Panc1 (cell line): Measurements from ENCODE around the gene SPRTN. TPM values are rescaled to one million over a fixed set of nuclear protein-coding genes. Genes with fewer than 3 reads are reported as not detected.
A peak's percentile ranks its signal among the peaks of the same experiment; 100 is the strongest.

Experiments
- ATAC-seq: fragments of 200-7000 bp; cut with Tn5 transposase; 2 replicates; pipeline ENCODE4 v1.9.1; 2020; ENCODE audit warnings: mild to moderate bottlenecking, moderate library complexity
- Bru-seq: library from RNA; stranded (reverse); fragments of 400-500 nt; gene quantifications from one replicate; lab custom pipeline; 2021; lab: Mats Ljungman, UMichigan
- BruChase-seq, 2 experiments: library from RNA; stranded (reverse); fragments of 400-500 nt; gene quantifications; one replicate each; lab custom pipeline; 2021; lab: Mats Ljungman, UMichigan
- BruUV-seq: library from RNA; stranded (reverse); fragments of 400-500 nt; replicated peaks from 2 replicates; lab custom pipeline; 2021; lab: Mats Ljungman, UMichigan
- CTCF ChIA-PET: fragments of 300-600 bp; sonication (Branson Sonifier 250); formaldehyde crosslinking; loops from one replicate; lab custom pipeline; 2022; ENCODE audit warnings: antibody characterized with exemption; lab: Charles Lee
- POLR2A ChIA-PET: fragments of 300-600 bp; sonication (Branson Sonifier 250); formaldehyde crosslinking; loops from one replicate; lab custom pipeline; 2022; ENCODE audit warnings: antibody characterized with exemption; lab: Charles Lee
- DNase-seq: peaks from one replicate; pipeline ENCODE4 v3.0.0-alpha.2; 2010; ENCODE audit warnings: low read depth, low spot score
- H3K27ac ChIP-seq: 2 replicates; pipeline ENCODE4 v1.5.1; 2011; ENCODE audit warnings: mild to moderate bottlenecking, low read length, inconsistent platforms
- H3K27me3 ChIP-seq: fragments of 200-500 bp; sonication (Bioruptor generic); 2 replicates; pipeline ENCODE4 v1.6.0; 2014; ENCODE audit warnings: low read length, inconsistent platforms; ENCODE audit not compliant: control insufficient read depth, insufficient read depth
- H3K36me3 ChIP-seq: fragments of 200-500 bp; sonication (Bioruptor generic); 2 replicates; pipeline ENCODE4 v1.5.1; 2014; ENCODE audit warnings: inconsistent platforms, mild to moderate bottlenecking, low read length, moderate library complexity; ENCODE audit not compliant: control insufficient read depth, insufficient read depth
- H3K4me1 ChIP-seq: 2 replicates; pipeline ENCODE4 v1.5.1; 2011; ENCODE audit warnings: inconsistent platforms, mild to moderate bottlenecking, low read length, moderate library complexity; ENCODE audit not compliant: control insufficient read depth, insufficient read depth
- H3K4me3 ChIP-seq, 2 experiments: 2 replicates each; pipeline ENCODE4 v1.5.1; 2011 to 2012; ENCODE audit warnings: low read depth in 2 of 2, low read length in 2 of 2, mild to moderate bottlenecking in 2 of 2, inconsistent platforms in 1 of 2, moderate library complexity in 1 of 2
- H3K9me3 ChIP-seq: fragments of 200-500 bp; sonication (Bioruptor generic); 2 replicates; pipeline ENCODE4 v1.5.1; 2014; ENCODE audit warnings: low read depth, mild to moderate bottlenecking, inconsistent platforms, low read length, moderate library complexity; ENCODE audit not compliant: control insufficient read depth, insufficient read depth
- POLR2AphosphoS5 ChIP-seq: IDR thresholded peaks from 2 replicates; pipeline ENCODE4 v1.6.1; 2012; ENCODE audit warnings: mild to moderate bottlenecking, low read depth, low read length, moderate library complexity
- SIN3A ChIP-seq: IDR thresholded peaks from 2 replicates; pipeline ENCODE4 v1.6.1; 2012; ENCODE audit warnings: low read depth, mild to moderate bottlenecking, low read length, moderate library complexity, borderline replicate concordance; ENCODE audit not compliant: insufficient read depth
- TCF7L2 ChIP-seq: IDR thresholded peaks from 2 replicates; pipeline ENCODE4 v1.6.1; 2011; ENCODE audit warnings: mild to moderate bottlenecking, low read depth, low read length, inconsistent platforms
- in situ Hi-C: cut with HindIII; loops from 2 replicates; pipeline ENCODE4 v1.10.0; 2016; ENCODE audit warnings: low sequenced_read_pairs, low pct_unique_long_range_greater_than_20kb
- intact Hi-C: fragments of 100-400 bp; cut with micrococcal nuclease; formaldehyde crosslinking; loops from one replicate; pipeline ENCODE4 v1.10.0; 2022; ENCODE audit not compliant: unreplicated experiment
- long read RNA-seq: library from polyadenylated mRNA; unstranded; transcript quantifications from one replicate; pipeline ENCODE4 v2.0.0, GENCODE V29; 2021; ENCODE audit not compliant: unreplicated experiment
- polyA plus RNA-seq: library from polyadenylated mRNA; unstranded; fragments of >200 nt; gene quantifications from one replicate; pipeline ENCODE4 v1.2.1, GENCODE V29; 2012; ENCODE audit warnings: missing spikeins; ENCODE audit not compliant: insufficient read length
- total RNA-seq: library from RNA; stranded (reverse); gene quantifications from one replicate; pipeline ENCODE4 v1.2.1, GENCODE V29; 2021; ENCODE audit not compliant: unreplicated experiment
- TF ChIP-seq, protein P1 (sequence below): fragments of 450-650 bp; IDR thresholded peaks from 2 replicates; pipeline ENCODE4 v1.5.1; 2017; ENCODE audit warnings: mild to moderate bottlenecking
- TF ChIP-seq, protein P2 (sequence below), 2 experiments: IDR thresholded peaks; 2 replicates each; pipeline ENCODE4 v1.6.1; 2011 to 2012; ENCODE audit warnings: low read depth in 2 of 2, control low read depth in 1 of 2, low read length in 1 of 2, mild to moderate bottlenecking in 1 of 2, moderate library complexity in 1 of 2; ENCODE audit not compliant: insufficient read depth in 1 of 2

Gene SPRTN, protein sequence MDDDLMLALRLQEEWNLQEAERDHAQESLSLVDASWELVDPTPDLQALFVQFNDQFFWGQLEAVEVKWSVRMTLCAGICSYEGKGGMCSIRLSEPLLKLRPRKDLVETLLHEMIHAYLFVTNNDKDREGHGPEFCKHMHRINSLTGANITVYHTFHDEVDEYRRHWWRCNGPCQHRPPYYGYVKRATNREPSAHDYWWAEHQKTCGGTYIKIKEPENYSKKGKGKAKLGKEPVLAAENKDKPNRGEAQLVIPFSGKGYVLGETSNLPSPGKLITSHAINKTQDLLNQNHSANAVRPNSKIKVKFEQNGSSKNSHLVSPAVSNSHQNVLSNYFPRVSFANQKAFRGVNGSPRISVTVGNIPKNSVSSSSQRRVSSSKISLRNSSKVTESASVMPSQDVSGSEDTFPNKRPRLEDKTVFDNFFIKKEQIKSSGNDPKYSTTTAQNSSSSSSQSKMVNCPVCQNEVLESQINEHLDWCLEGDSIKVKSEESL
- total RNA-seq (20.0 TPM), Bru-seq, nascent RNA (percentile 81 among the genes with signal in this experiment), BruChase-seq, experiment 1, labeled RNA remaining after a 2-hour chase (percentile 92 among the genes with signal in this experiment), BruChase-seq, experiment 2, labeled RNA remaining after a 6-hour chase (percentile 75 among the genes with signal in this experiment)
- polyA plus RNA-seq = 14.0 TPM
- long read RNA-seq, transcript SPRTN-202 (5 exons, 3,468 nt) = major isoform, 43 of 59 reads
- long read RNA-seq, transcript SPRTN-204 (4 exons, 3,559 nt) = minor isoform, 6 of 59 reads
- long read RNA-seq, partial matches to known transcripts = 2 of 59 reads
- long read RNA-seq, other reads (novel, unspliced or antisense) = 8 of 59 reads

DNA sequence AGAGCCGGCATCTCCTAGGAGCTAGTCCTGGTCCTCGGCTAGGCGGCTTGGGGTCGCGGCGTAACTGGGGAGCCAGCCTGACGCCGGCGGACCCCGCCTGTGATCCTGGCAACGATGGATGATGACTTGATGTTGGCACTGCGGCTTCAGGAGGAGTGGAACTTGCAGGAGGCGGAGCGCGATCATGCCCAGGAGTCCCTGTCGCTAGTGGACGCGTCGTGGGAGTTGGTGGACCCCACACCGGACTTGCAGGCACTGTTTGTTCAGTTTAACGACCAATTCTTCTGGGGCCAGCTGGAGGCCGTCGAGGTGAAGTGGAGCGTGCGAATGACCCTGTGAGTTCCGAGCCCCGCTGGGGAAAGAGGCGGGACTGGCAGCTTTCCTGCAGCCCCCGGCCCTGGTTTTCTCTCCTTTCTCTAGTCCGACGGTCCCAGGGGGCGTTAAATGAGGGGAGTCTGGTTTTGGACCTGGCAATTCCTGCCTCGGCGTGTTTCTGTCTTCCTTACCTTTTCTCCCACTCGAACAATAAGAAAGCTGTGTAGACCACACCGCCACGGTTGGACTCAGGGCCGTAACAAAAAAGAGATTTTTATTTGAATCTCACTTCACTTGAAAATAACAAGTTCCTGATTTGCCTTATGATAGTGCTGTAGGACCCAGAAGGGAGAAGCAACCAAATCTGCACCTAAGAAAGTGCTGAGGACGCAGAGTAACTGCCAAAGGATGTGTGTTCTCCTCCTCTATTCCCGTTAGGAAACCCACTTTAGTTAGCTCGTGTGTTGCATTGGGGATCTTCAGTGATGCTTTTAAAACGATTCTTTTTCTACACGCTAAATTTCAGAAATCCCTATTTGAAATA, at the start of gene SPRTN:
SPRTN (plus strand) TSS at position 24 of the 859 bp plus-strand sequence; CDS start at position 115, 91 bp downstream.
- Histone ChIP-seq H3K4me3 (peak within 1 kb of the TSS; percentile 65 to 93), H3K4me1 (peaks cover 13% of the 10 kb centered on the region), H3K36me3 (peaks cover 9% of the 10 kb centered on the region), H3K27ac (peak within 1 kb of the TSS; percentile 97), H3K9me3 (no peaks in the 10 kb centered on the region), H3K27me3 (no peaks in the 10 kb centered on the region)
- TSS peak; percentile 93 for BruUV-seq
- DNase-seq = no peak
- intact Hi-C loops = loop anchor here (10.0 kb wide), 1 partner anchor 94 kb away; the partner anchor contains the start of gene GNPAT
- CTCF ChIA-PET = interaction anchor here (0.5 to 0.8 kb wide), 3 partner anchors 24 to 508 kb away, joined by 3 to 5 read pairs (median 3); no protein-coding TSS in a partner anchor
- POLR2A ChIA-PET = interaction anchor here (0.6 to 0.9 kb wide), 2 partner anchors 207 to 1047 kb away, joined by 3 to 4 read pairs; no protein-coding TSS in a partner anchor
- ATAC-seq = peak; percentile 85; the same call in 1 of the 2 replicates
- TF ChIP-seq, protein P1, sequence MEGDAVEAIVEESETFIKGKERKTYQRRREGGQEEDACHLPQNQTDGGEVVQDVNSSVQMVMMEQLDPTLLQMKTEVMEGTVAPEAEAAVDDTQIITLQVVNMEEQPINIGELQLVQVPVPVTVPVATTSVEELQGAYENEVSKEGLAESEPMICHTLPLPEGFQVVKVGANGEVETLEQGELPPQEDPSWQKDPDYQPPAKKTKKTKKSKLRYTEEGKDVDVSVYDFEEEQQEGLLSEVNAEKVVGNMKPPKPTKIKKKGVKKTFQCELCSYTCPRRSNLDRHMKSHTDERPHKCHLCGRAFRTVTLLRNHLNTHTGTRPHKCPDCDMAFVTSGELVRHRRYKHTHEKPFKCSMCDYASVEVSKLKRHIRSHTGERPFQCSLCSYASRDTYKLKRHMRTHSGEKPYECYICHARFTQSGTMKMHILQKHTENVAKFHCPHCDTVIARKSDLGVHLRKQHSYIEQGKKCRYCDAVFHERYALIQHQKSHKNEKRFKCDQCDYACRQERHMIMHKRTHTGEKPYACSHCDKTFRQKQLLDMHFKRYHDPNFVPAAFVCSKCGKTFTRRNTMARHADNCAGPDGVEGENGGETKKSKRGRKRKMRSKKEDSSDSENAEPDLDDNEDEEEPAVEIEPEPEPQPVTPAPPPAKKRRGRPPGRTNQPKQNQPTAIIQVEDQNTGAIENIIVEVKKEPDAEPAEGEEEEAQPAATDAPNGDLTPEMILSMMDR = no peak
- TF ChIP-seq, protein P2, sequence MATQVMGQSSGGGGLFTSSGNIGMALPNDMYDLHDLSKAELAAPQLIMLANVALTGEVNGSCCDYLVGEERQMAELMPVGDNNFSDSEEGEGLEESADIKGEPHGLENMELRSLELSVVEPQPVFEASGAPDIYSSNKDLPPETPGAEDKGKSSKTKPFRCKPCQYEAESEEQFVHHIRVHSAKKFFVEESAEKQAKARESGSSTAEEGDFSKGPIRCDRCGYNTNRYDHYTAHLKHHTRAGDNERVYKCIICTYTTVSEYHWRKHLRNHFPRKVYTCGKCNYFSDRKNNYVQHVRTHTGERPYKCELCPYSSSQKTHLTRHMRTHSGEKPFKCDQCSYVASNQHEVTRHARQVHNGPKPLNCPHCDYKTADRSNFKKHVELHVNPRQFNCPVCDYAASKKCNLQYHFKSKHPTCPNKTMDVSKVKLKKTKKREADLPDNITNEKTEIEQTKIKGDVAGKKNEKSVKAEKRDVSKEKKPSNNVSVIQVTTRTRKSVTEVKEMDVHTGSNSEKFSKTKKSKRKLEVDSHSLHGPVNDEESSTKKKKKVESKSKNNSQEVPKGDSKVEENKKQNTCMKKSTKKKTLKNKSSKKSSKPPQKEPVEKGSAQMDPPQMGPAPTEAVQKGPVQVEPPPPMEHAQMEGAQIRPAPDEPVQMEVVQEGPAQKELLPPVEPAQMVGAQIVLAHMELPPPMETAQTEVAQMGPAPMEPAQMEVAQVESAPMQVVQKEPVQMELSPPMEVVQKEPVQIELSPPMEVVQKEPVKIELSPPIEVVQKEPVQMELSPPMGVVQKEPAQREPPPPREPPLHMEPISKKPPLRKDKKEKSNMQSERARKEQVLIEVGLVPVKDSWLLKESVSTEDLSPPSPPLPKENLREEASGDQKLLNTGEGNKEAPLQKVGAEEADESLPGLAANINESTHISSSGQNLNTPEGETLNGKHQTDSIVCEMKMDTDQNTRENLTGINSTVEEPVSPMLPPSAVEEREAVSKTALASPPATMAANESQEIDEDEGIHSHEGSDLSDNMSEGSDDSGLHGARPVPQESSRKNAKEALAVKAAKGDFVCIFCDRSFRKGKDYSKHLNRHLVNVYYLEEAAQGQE (IDR thresholded peaks at IDR 0.05; ENCODE audit: insufficient read depth in 1 of 2, low read depth in 2 of 2, low read length in 1 of 2) = no peak
- TF ChIP-seq POLR2AphosphoS5 (no peak), TCF7L2 (no peak), SIN3A (no peak)
- in situ Hi-C loops = no loop called here

DNA sequence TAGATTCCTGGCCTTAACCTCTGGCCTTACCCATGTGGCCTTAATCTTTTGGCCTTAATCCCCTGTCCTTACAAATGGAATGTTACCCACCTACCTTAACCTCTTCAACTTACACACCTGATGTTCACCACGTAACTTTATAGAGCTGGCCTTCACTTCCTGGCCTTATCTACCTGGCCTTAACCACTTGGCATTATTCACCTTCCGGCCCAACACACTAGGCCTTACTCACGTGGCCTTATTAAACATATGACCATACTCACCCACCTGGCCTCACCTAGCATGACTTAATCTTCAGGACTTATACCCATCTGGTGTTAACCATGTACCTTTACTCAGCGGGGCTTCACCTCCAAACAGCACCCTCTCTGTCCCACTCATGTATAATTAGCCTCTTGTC, 42.2 kb upstream of the SPRTN start:
- Histone ChIP-seq H3K27me3 (no peaks in the 10 kb centered on the region), H3K36me3 (no peaks in the 10 kb centered on the region), H3K4me3 (no peak overlapping the region), H3K27ac (no peak overlapping the region), H3K4me1 (no peaks in the 10 kb centered on the region), H3K9me3 (no peaks in the 10 kb centered on the region)
- DNase-seq = no peak
- CTCF ChIA-PET = no interaction called here
- no TSS peak for BruUV-seq
- intact Hi-C loops (no loop called here), in situ Hi-C loops (no loop called here)
- POLR2A ChIA-PET = no interaction called here
- no peak for ATAC-seq
- TF ChIP-seq TCF7L2 (no peak), POLR2AphosphoS5 (no peak), SIN3A (no peak)
- TF ChIP-seq, protein P1 = no peak
- TF ChIP-seq, protein P2 (IDR thresholded peaks at IDR 0.05; ENCODE audit: insufficient read depth in 1 of 2, low read depth in 2 of 2, low read length in 1 of 2) = no peak
